SK-N-SH treated with all-trans-retinoic acid at 6 μM for 48 hours (cell line): ENCODE data around the gene TMEM87A.

Source experiments
- ARNTL ChIP-seq: fragments of 450-650 bp; formaldehyde crosslinking; IDR thresholded peaks from 2 replicates; pipeline ENCODE4 v1.5.0; 2020; ENCODE audit warnings: low read depth, mild to moderate bottlenecking, moderate library complexity, borderline replicate concordance
- ESRRG ChIP-seq: fragments of 250-450 bp; sonication (Bioruptor Pico); IDR thresholded peaks from 2 replicates; pipeline ENCODE4 v1.6.1; 2021; ENCODE audit warnings: mild to moderate bottlenecking
- OSR1 ChIP-seq: fragments of 250-450 bp; sonication (Bioruptor Pico); IDR thresholded peaks from 2 replicates; pipeline ENCODE4 v1.8.0; 2022; ENCODE audit warnings: moderate library complexity, mild to moderate bottlenecking, inconsistent platforms
- RARB ChIP-seq: fragments of 250-450 bp; sonication (Bioruptor Pico); IDR thresholded peaks from 2 replicates; pipeline ENCODE4 v1.8.0; 2021; ENCODE audit warnings: mild to moderate bottlenecking, moderate library complexity
- TCF4 ChIP-seq: fragments of 250-450 bp; sonication (Bioruptor Pico); IDR thresholded peaks from 2 replicates; pipeline ENCODE4 v1.8.0; 2021; ENCODE audit warnings: mild to moderate bottlenecking, moderate library complexity, borderline replicate concordance
- ZFP3 ChIP-seq: fragments of 250-450 bp; sonication (Bioruptor Pico); IDR thresholded peaks from 2 replicates; pipeline ENCODE4 v1.5.0; 2020; ENCODE audit warnings: mild to moderate bottlenecking, moderate library complexity
- TF ChIP-seq, protein P1 (sequence below): fragments of 250-450 bp; sonication (Bioruptor Pico); IDR thresholded peaks from 2 replicates; pipeline ENCODE4 v1.5.1; 2020; ENCODE audit warnings: low read depth, mild to moderate bottlenecking, moderate library complexity
- TF ChIP-seq, protein P2 (sequence below): fragments of 250-450 bp; sonication (Bioruptor Pico); IDR thresholded peaks from 2 replicates; pipeline ENCODE4 v1.5.0; 2020; ENCODE audit warnings: mild to moderate bottlenecking, moderate library complexity
- TF ChIP-seq, protein P3 (sequence below): fragments of 250-450 bp; sonication (Bioruptor Pico); IDR thresholded peaks from 2 replicates; pipeline ENCODE4 v1.8.0; 2020; ENCODE audit warnings: mild to moderate bottlenecking, moderate library complexity, borderline replicate concordance

GRCh38 chr15:42207674-42208579 lies 65.3 kb downstream of the TMEM87A start, which contains the start of gene VPS39:
- TF ChIP-seq TCF4 (no peak), RARB (CRISPR knock-in tag) (0 out of 2 replicates have a peak, but pooled peaks have one; percentile 12), OSR1 (no peak), ARNTL (CRISPR knock-in tag) (no peak), ZFP3 (no peak), ESRRG (CRISPR knock-in tag) (no peak)
- TF ChIP-seq, protein P1, sequence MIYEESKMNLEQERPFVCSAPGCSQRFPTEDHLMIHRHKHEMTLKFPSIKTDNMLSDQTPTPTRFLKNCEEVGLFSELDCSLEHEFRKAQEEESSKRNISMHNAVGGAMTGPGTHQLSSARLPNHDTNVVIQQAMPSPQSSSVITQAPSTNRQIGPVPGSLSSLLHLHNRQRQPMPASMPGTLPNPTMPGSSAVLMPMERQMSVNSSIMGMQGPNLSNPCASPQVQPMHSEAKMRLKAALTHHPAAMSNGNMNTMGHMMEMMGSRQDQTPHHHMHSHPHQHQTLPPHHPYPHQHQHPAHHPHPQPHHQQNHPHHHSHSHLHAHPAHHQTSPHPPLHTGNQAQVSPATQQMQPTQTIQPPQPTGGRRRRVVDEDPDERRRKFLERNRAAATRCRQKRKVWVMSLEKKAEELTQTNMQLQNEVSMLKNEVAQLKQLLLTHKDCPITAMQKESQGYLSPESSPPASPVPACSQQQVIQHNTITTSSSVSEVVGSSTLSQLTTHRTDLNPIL (CRISPR knock-in tag), result no peak
- TF ChIP-seq, protein P2, sequence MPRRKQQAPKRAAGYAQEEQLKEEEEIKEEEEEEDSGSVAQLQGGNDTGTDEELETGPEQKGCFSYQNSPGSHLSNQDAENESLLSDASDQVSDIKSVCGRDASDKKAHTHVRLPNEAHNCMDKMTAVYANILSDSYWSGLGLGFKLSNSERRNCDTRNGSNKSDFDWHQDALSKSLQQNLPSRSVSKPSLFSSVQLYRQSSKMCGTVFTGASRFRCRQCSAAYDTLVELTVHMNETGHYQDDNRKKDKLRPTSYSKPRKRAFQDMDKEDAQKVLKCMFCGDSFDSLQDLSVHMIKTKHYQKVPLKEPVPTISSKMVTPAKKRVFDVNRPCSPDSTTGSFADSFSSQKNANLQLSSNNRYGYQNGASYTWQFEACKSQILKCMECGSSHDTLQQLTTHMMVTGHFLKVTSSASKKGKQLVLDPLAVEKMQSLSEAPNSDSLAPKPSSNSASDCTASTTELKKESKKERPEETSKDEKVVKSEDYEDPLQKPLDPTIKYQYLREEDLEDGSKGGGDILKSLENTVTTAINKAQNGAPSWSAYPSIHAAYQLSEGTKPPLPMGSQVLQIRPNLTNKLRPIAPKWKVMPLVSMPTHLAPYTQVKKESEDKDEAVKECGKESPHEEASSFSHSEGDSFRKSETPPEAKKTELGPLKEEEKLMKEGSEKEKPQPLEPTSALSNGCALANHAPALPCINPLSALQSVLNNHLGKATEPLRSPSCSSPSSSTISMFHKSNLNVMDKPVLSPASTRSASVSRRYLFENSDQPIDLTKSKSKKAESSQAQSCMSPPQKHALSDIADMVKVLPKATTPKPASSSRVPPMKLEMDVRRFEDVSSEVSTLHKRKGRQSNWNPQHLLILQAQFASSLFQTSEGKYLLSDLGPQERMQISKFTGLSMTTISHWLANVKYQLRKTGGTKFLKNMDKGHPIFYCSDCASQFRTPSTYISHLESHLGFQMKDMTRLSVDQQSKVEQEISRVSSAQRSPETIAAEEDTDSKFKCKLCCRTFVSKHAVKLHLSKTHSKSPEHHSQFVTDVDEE (CRISPR knock-in tag), result peak; percentile 56; the same call in 1 of the 2 replicates
- TF ChIP-seq, protein P3, sequence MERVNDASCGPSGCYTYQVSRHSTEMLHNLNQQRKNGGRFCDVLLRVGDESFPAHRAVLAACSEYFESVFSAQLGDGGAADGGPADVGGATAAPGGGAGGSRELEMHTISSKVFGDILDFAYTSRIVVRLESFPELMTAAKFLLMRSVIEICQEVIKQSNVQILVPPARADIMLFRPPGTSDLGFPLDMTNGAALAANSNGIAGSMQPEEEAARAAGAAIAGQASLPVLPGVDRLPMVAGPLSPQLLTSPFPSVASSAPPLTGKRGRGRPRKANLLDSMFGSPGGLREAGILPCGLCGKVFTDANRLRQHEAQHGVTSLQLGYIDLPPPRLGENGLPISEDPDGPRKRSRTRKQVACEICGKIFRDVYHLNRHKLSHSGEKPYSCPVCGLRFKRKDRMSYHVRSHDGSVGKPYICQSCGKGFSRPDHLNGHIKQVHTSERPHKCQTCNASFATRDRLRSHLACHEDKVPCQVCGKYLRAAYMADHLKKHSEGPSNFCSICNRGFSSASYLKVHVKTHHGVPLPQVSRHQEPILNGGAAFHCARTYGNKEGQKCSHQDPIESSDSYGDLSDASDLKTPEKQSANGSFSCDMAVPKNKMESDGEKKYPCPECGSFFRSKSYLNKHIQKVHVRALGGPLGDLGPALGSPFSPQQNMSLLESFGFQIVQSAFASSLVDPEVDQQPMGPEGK (CRISPR knock-in tag), result no peak
